SK-N-SH (cell line): ENCODE results near the gene GLCCI1. TPM values are rescaled to one million over a fixed set of nuclear protein-coding genes. Genes with fewer than 3 reads are reported as not detected.

Experiments
- CTCF ChIA-PET: fragments of 300-600, 350-600 bp; formaldehyde crosslinking; extraction: SDS; loops from one replicate; lab custom pipeline; 2021; lab: Yijun Ruan, JAX
- POLR2A ChIA-PET: fragments of 350-600 bp; sonication (Branson Sonifier 250); formaldehyde crosslinking; extraction: SDS; loops from one replicate; lab custom pipeline; 2020; ENCODE audit warnings: antibody characterized with exemption, inconsistent platforms; lab: Yijun Ruan, JAX
- DNase-seq: peaks from one replicate; pipeline ENCODE4 v3.0.0; 2012
- H2AFZ ChIP-seq: fragments of 200-600 bp; sonication (generic); 2 replicates; pipeline ENCODE4 v1.8.1; 2016; ENCODE audit warnings: antibody characterized with exemption, mild to moderate bottlenecking, low read depth
- H3F3A ChIP-seq: fragments of 200-600 bp; sonication (generic); replicated peaks from 2 replicates; pipeline ENCODE3; 2016; ENCODE audit warnings: antibody characterized with exemption, mild to moderate bottlenecking; ENCODE audit not compliant: insufficient read depth
- H3K27ac ChIP-seq, 2 experiments: fragments of 200-500 bp in 1 of 2; fragments of 200-600 bp in 1 of 2; sonication (Bioruptor generic) in 1 of 2; sonication (generic), shearing (Covaris generic) in 1 of 2; 2 replicates each; pipeline versions ENCODE4 v1.5.1 to v1.6.1; 2014 to 2016; ENCODE audit warnings: low read depth in 2 of 2, inconsistent platforms in 1 of 2, low read length in 1 of 2, mild to moderate bottlenecking in 1 of 2, mixed read lengths in 1 of 2
- H3K27me3 ChIP-seq: fragments of 200-600 bp; sonication (generic), shearing (Covaris generic); 2 replicates; pipeline ENCODE4 v1.6.1; 2016; ENCODE audit warnings: mixed run types; ENCODE audit not compliant: insufficient read depth
- H3K36me3 ChIP-seq, 2 experiments: fragments of 200-500 bp in 1 of 2; fragments of 200-600 bp in 1 of 2; sonication (Bioruptor generic) in 1 of 2; sonication (generic) in 1 of 2; replicated peaks in 1 of 2; 2 replicates each; pipeline versions ENCODE3 to v1.5.1; 2014 to 2016; ENCODE audit warnings: low read length in 1 of 2, mild to moderate bottlenecking in 1 of 2; ENCODE audit not compliant: insufficient read depth in 2 of 2, control insufficient read depth in 1 of 2
- H3K4me1 ChIP-seq, 2 experiments: fragments of 200-500 bp in 1 of 2; fragments of 200-600 bp in 1 of 2; sonication (Bioruptor generic) in 1 of 2; sonication (generic), shearing (Covaris generic) in 1 of 2; 2 replicates each; pipeline versions ENCODE4 v1.5.1 to v1.6.1; 2014 to 2016; ENCODE audit warnings: low read depth in 1 of 2, low read length in 1 of 2, mixed run types in 1 of 2; ENCODE audit not compliant: insufficient read depth in 2 of 2, control insufficient read depth in 1 of 2
- H3K4me2 ChIP-seq: fragments of 200-600 bp; sonication (generic), shearing (Covaris generic); 2 replicates; pipeline ENCODE4 v1.6.1; 2017; ENCODE audit warnings: mixed run types
- H3K4me3 ChIP-seq, 2 experiments: fragments of 200-500 bp in 1 of 2; fragments of 200-600 bp in 1 of 2; sonication (Bioruptor generic) in 1 of 2; sonication (generic), shearing (Covaris generic) in 1 of 2; 2 replicates each; pipeline versions ENCODE4 v1.5.1 to v1.8.1; 2014 to 2016; ENCODE audit warnings: low read depth in 2 of 2, inconsistent platforms in 1 of 2, low read length in 1 of 2, mild to moderate bottlenecking in 1 of 2, mixed read lengths in 1 of 2, moderate library complexity in 1 of 2
- H3K79me2 ChIP-seq: fragments of 200-600 bp; sonication (generic); 2 replicates; pipeline ENCODE4 v1.8.1; 2017; ENCODE audit warnings: mild to moderate bottlenecking; ENCODE audit not compliant: insufficient read depth
- H3K9ac ChIP-seq: fragments of 200-600 bp; sonication (generic); 2 replicates; pipeline ENCODE4 v1.6.1; 2017; ENCODE audit warnings: mixed run types
- H3K9me2 ChIP-seq: fragments of 200-600 bp; sonication (generic); 2 replicates; pipeline ENCODE4 v1.6.1; 2017; ENCODE audit warnings: mixed run types
- H3K9me3 ChIP-seq: fragments of 200-600 bp; sonication (generic); 2 replicates; pipeline ENCODE4 v1.6.1; 2017; ENCODE audit warnings: mixed run types, mild to moderate bottlenecking, moderate library complexity
- H4K20me1 ChIP-seq: fragments of 200-600 bp; sonication (generic); 2 replicates; pipeline ENCODE4 v1.6.1; 2017; ENCODE audit warnings: mild to moderate bottlenecking, mixed run types; ENCODE audit not compliant: insufficient read depth
- CHD2 ChIP-seq: fragments of 150-350 bp; IDR thresholded peaks from 2 replicates; pipeline ENCODE4 v1.6.1; 2018; ENCODE audit warnings: low read length; ENCODE audit not compliant: partially characterized antibody
- ELF1 ChIP-seq: IDR thresholded peaks from 2 replicates; pipeline ENCODE4 v1.4.0; 2012
- EP300 ChIP-seq, 2 experiments: IDR thresholded peaks; 2 replicates each; pipeline versions ENCODE4 v1.4.0 to v1.6.1; 2012; ENCODE audit warnings: borderline replicate concordance in 1 of 2, low read depth in 1 of 2, low read length in 1 of 2
- EZH2phosphoT487 ChIP-seq: fragments of 200-600 bp; sonication (generic); IDR thresholded peaks from 2 replicates; pipeline ENCODE4 v1.6.1; 2017; ENCODE audit warnings: low read depth, mixed run types, mild to moderate bottlenecking, antibody characterized with exemption, moderate library complexity, borderline replicate concordance
- FOSL2 ChIP-seq: IDR thresholded peaks from 2 replicates; pipeline ENCODE4 v1.4.0; 2012; ENCODE audit warnings: low read depth, mild to moderate bottlenecking, moderate library complexity, borderline replicate concordance
- FOXJ3 ChIP-seq: sonication (generic); formaldehyde crosslinking; IDR thresholded peaks from 2 replicates; pipeline ENCODE4 v1.5.1; 2020; ENCODE audit warnings: mild to moderate bottlenecking, missing genetic modification reagents
- FOXM1 ChIP-seq: IDR thresholded peaks from 2 replicates; pipeline ENCODE4 v1.4.0; 2012; ENCODE audit warnings: low read depth, mild to moderate bottlenecking
- GABPA ChIP-seq: IDR thresholded peaks from 2 replicates; pipeline ENCODE4 v1.4.0; 2012; ENCODE audit warnings: low read depth, mild to moderate bottlenecking
- GATA2 ChIP-seq: sonication (generic); formaldehyde crosslinking; IDR thresholded peaks from 2 replicates; pipeline ENCODE4 v1.5.0; 2020; ENCODE audit warnings: mild to moderate bottlenecking, missing genetic modification reagents
- MEF2A ChIP-seq: IDR thresholded peaks from 2 replicates; pipeline ENCODE4 v1.4.0; 2012; ENCODE audit warnings: low read depth, borderline replicate concordance
- MXI1 ChIP-seq: IDR thresholded peaks from 2 replicates; pipeline ENCODE4 v1.6.1; 2012; ENCODE audit warnings: mild to moderate bottlenecking, low read depth, low read length, improper control_type of control experiment
- NFIC ChIP-seq: IDR thresholded peaks from 2 replicates; pipeline ENCODE4 v1.4.0; 2012; ENCODE audit warnings: borderline replicate concordance
- NRF1 ChIP-seq: IDR thresholded peaks from 2 replicates; pipeline ENCODE4 v1.6.1; 2012; ENCODE audit warnings: low read depth, mild to moderate bottlenecking, low read length
- POLR2AphosphoS5 ChIP-seq: IDR thresholded peaks from 2 replicates; pipeline ENCODE4 v1.6.1; 2012; ENCODE audit warnings: low read depth, low read length
- RAD21 ChIP-seq: IDR thresholded peaks from 2 replicates; pipeline ENCODE4 v1.6.1; 2012; ENCODE audit warnings: mild to moderate bottlenecking, low read length
- RCOR1 ChIP-seq: fragments of 150-350 bp; IDR thresholded peaks from 2 replicates; pipeline ENCODE4 v1.6.1; 2017; ENCODE audit warnings: antibody characterized with exemption, low read length
- REST ChIP-seq: IDR thresholded peaks from 2 replicates; pipeline ENCODE4 v1.6.1; 2012; ENCODE audit warnings: mild to moderate bottlenecking, low read depth, low read length, moderate library complexity
- SIN3A ChIP-seq: IDR thresholded peaks from 2 replicates; pipeline ENCODE4 v1.6.1; 2012; ENCODE audit warnings: low read depth, mild to moderate bottlenecking, low read length, moderate library complexity, borderline replicate concordance
- SMC3 ChIP-seq: IDR thresholded peaks from 2 replicates; pipeline ENCODE4 v1.6.1; 2012; ENCODE audit warnings: low read depth, low read length, improper control_type of control experiment
- TAF1 ChIP-seq: IDR thresholded peaks from 2 replicates; pipeline ENCODE4 v1.6.1; 2012; ENCODE audit warnings: low read depth, mild to moderate bottlenecking, low read length, moderate library complexity, borderline replicate concordance
- TCF12 ChIP-seq: IDR thresholded peaks from 2 replicates; pipeline ENCODE4 v1.4.0; 2012
- TEAD4 ChIP-seq: IDR thresholded peaks from 2 replicates; pipeline ENCODE4 v1.4.0; 2012; ENCODE audit warnings: mild to moderate bottlenecking, borderline replicate concordance; ENCODE audit not compliant: insufficient read depth
- USF1 ChIP-seq: IDR thresholded peaks from 2 replicates; pipeline ENCODE4 v1.4.0; 2012; ENCODE audit warnings: low read depth, borderline replicate concordance
- USF2 ChIP-seq: fragments of 150-350 bp; IDR thresholded peaks from 2 replicates; pipeline ENCODE4 v1.6.1; 2017; ENCODE audit warnings: antibody characterized with exemption, low read length, low read depth, borderline replicate concordance
- YY1 ChIP-seq: IDR thresholded peaks from 2 replicates; pipeline ENCODE4 v1.4.0; 2012; ENCODE audit warnings: low read depth, mild to moderate bottlenecking
- ZBTB33 ChIP-seq: IDR thresholded peaks from 2 replicates; pipeline ENCODE4 v1.4.0; 2012; ENCODE audit warnings: low read depth, borderline replicate concordance
- WGBS: methylation state at CpG from one replicate; pipeline ENCODE4 v1.1.6; 2017; ENCODE audit warnings: low lambda C conversion rate; 5-methylcytosine and 5-hydroxymethylcytosine counted together
- polyA plus RNA-seq, 3 experiments: library from polyadenylated mRNA; depleted of rRNA; stranded (reverse); fragments of >200 nt; gene quantifications; 2 replicates each; pipeline ENCODE4 v1.2.3, GENCODE V29; 2012
- TF ChIP-seq, protein P1 (sequence below): fragments of 150-350 bp; IDR thresholded peaks from 2 replicates; pipeline ENCODE4 v1.6.1; 2016; ENCODE audit warnings: mild to moderate bottlenecking, low read depth, low read length

Gene GLCCI1
- polyA plus RNA-seq, 1 of the 3 experiments (the other 2 are of a cell fraction), result 5.5 TPM

DNA sequence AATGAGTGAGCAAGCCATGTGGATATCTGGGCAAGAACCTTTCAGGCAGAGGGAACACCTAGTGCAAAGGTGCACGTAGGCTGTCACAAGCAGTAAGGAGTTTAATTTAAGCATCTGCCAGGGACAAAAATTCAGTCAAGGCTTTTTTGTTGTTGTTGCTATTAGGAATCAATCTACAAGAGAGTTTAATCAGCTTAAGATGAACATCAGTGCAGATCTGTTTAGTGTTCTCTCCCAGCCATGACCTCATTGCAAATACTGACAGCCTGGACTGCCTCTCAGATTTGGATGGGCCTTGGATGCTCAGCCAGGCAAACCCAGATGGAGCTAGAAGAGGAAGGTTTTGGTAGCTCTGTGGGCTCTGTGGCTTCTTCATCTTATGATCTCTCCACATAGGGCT is 3.3 kb upstream of the GLCCI1 start:
- no peaks in the 10 kb centered on the region for H4K20me1 ChIP-seq
- peaks cover 0 to 27% of the 10 kb centered on the region in 2 experiments; a peak in 2 of 4 replicates for H3K4me1 ChIP-seq
- peaks cover 3% of the 10 kb centered on the region for H3F3A ChIP-seq
- H2AFZ ChIP-seq, result no peak overlapping the region
- POLR2A ChIA-PET, result interaction anchor here (1.1 to 3.3 kb wide), 7 partner anchors 18 to 344 kb away, joined by 3 to 17 read pairs (median 5); partner anchors contain the start of gene ICA1
- peak; percentile 67 for DNase-seq
- no peak overlapping the region for H3K4me2 ChIP-seq
- no peak overlapping the region for H3K9ac ChIP-seq
- H3K79me2 ChIP-seq, result peaks cover under 1% of the 10 kb centered on the region; the same call in 1 of the 2 replicates
- H3K27ac ChIP-seq, result peak overlapping the region in 1 of 2 experiments; percentile 91; a peak in 2 of 4 replicates
- 76% methylated on average over 1 of the region's 1 CpG for WGBS
- CTCF ChIA-PET, result interaction anchor here (1.0 to 4.1 kb wide), 7 partner anchors 11 to 326 kb away, joined by 3 to 29 read pairs (median 5); no protein-coding TSS in a partner anchor
- no peaks in the 10 kb centered on the region for H3K36me3 ChIP-seq
- H3K4me3 ChIP-seq, result no peak overlapping the region
- no peaks in the 10 kb centered on the region for H3K9me3 ChIP-seq
- no peaks in the 10 kb centered on the region for H3K9me2 ChIP-seq
- no peaks in the 10 kb centered on the region for H3K27me3 ChIP-seq
- peak; percentile 61; the same call in 1 of the 2 replicates for TF ChIP-seq MXI1
- TF ChIP-seq, protein P1, sequence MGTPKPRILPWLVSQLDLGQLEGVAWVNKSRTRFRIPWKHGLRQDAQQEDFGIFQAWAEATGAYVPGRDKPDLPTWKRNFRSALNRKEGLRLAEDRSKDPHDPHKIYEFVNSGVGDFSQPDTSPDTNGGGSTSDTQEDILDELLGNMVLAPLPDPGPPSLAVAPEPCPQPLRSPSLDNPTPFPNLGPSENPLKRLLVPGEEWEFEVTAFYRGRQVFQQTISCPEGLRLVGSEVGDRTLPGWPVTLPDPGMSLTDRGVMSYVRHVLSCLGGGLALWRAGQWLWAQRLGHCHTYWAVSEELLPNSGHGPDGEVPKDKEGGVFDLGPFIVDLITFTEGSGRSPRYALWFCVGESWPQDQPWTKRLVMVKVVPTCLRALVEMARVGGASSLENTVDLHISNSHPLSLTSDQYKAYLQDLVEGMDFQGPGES, result no peak
- TF ChIP-seq REST, result no peak
- TF ChIP-seq TAF1, result no peak
- no peak for TF ChIP-seq NFIC
- TF ChIP-seq RAD21, result peak; percentile 26; the same call in 1 of the 2 replicates
- TF ChIP-seq GABPA, result no peak
- TF ChIP-seq SIN3A, result no peak
- no peak for TF ChIP-seq NRF1
- no peak for TF ChIP-seq POLR2AphosphoS5
- no peak for TF ChIP-seq FOSL2
- TF ChIP-seq RCOR1, result peak; percentile 51; the same call in 1 of the 2 replicates
- TF ChIP-seq EZH2phosphoT487, result no peak
- TF ChIP-seq GATA2 (CRISPR knock-in tag), result peak; percentile 93
- TF ChIP-seq USF2, result no peak
- TF ChIP-seq CHD2, result peak; percentile 30
- no peak for TF ChIP-seq YY1
- TF ChIP-seq TEAD4, result no peak
- TF ChIP-seq USF1, result no peak
- TF ChIP-seq EP300 (IDR thresholded peaks at IDR 0.05; ENCODE audit: borderline replicate concordance in 1 of 2, low read depth in 1 of 2, low read length in 1 of 2), result peak in 1 of 2 experiments; percentile 91; a peak in 2 of 4 replicates
- no peak for TF ChIP-seq FOXM1
- peak; percentile 44 for TF ChIP-seq TCF12
- no peak for TF ChIP-seq SMC3
- TF ChIP-seq MEF2A, result no peak
- TF ChIP-seq ELF1, result no peak
- TF ChIP-seq FOXJ3 (CRISPR knock-in tag), result peak; percentile 94
- TF ChIP-seq ZBTB33, result no peak
